WTC11 (cell line): ENCODE results near the gene ESR2. TPM values are rescaled to one million over a fixed set of nuclear protein-coding genes. Genes with fewer than 3 reads are reported as not detected.
A peak's percentile ranks its signal among the peaks of the same experiment; 100 is the strongest.

Experiments
- ATF3 ChIP-seq: sonication (generic); formaldehyde crosslinking; conservative IDR thresholded peaks from 2 replicates; pipeline ENCODE4 v1.8.1; 2022; ENCODE audit warnings: mild to moderate bottlenecking, missing genetic modification reagents
- E2F1 ChIP-seq: sonication (generic); formaldehyde crosslinking; IDR thresholded peaks from 2 replicates; pipeline ENCODE4 v1.8.0; 2022; ENCODE audit warnings: mild to moderate bottlenecking, missing genetic modification reagents
- ELF4 ChIP-seq: sonication (generic); formaldehyde crosslinking; IDR thresholded peaks from 2 replicates; pipeline ENCODE4 v1.8.1; 2022; ENCODE audit warnings: low read depth, mild to moderate bottlenecking, moderate library complexity, missing genetic modification reagents
- ETV6 ChIP-seq: sonication (generic); formaldehyde crosslinking; IDR thresholded peaks from 2 replicates; pipeline ENCODE4 v1.8.1; 2022; ENCODE audit warnings: mild to moderate bottlenecking, missing genetic modification reagents
- FOXK1 ChIP-seq: sonication (generic); formaldehyde crosslinking; IDR thresholded peaks from 2 replicates; pipeline ENCODE4 v1.8.0; 2022; ENCODE audit warnings: mild to moderate bottlenecking, moderate library complexity, missing genetic modification reagents
- HMGXB4 ChIP-seq: sonication (generic); formaldehyde crosslinking; IDR thresholded peaks from 2 replicates; pipeline ENCODE4 v1.8.1; 2023; ENCODE audit warnings: mild to moderate bottlenecking, moderate library complexity, missing genetic modification reagents
- JAZF1 ChIP-seq: fragments of 250-450 bp; sonication (Bioruptor Pico); IDR thresholded peaks from 2 replicates; pipeline ENCODE4 v1.9.0; 2021; ENCODE audit warnings: moderate library complexity, mild to moderate bottlenecking, inconsistent platforms
- JUN ChIP-seq: sonication (generic); formaldehyde crosslinking; IDR thresholded peaks from 2 replicates; pipeline ENCODE4 v1.8.0; 2023; ENCODE audit warnings: mild to moderate bottlenecking, missing genetic modification reagents
- KAT7 ChIP-seq: sonication (generic); formaldehyde crosslinking; IDR thresholded peaks from 2 replicates; pipeline ENCODE4 v1.8.1; 2023; ENCODE audit warnings: missing genetic modification reagents, mild to moderate bottlenecking, borderline replicate concordance
- MYBL2 ChIP-seq: sonication (generic); formaldehyde crosslinking; IDR thresholded peaks from 2 replicates; pipeline ENCODE4 v1.8.1; 2023; ENCODE audit warnings: mild to moderate bottlenecking, moderate library complexity, missing genetic modification reagents
- NFE2L1 ChIP-seq: sonication (generic); formaldehyde crosslinking; IDR thresholded peaks from 2 replicates; pipeline ENCODE4 v1.8.1; 2023; ENCODE audit warnings: missing genetic modification reagents
- NFYB ChIP-seq: sonication (generic); formaldehyde crosslinking; conservative IDR thresholded peaks from 2 replicates; pipeline ENCODE4 v1.8.0; 2022; ENCODE audit warnings: low read depth, missing genetic modification reagents
- NR3C1 ChIP-seq: sonication (generic); formaldehyde crosslinking; conservative IDR thresholded peaks from 2 replicates; pipeline ENCODE4 v1.8.1; 2023; ENCODE audit warnings: low read depth, mild to moderate bottlenecking, missing genetic modification reagents
- PRDM15 ChIP-seq: sonication (generic); formaldehyde crosslinking; IDR thresholded peaks from 2 replicates; pipeline ENCODE4 v1.8.0; 2022; ENCODE audit warnings: missing genetic modification reagents
- PRRX2 ChIP-seq: fragments of 250-450 bp; sonication (Bioruptor Pico); IDR thresholded peaks from 2 replicates; pipeline ENCODE4 v1.8.0; 2021; ENCODE audit warnings: mild to moderate bottlenecking
- SP1 ChIP-seq: sonication (generic); formaldehyde crosslinking; conservative IDR thresholded peaks from 2 replicates; pipeline ENCODE4 v1.8.1; 2022; ENCODE audit warnings: missing genetic modification reagents
- TEAD1 ChIP-seq: sonication (generic); formaldehyde crosslinking; IDR thresholded peaks from 2 replicates; pipeline ENCODE4 v1.8.0; 2022; ENCODE audit warnings: mild to moderate bottlenecking, missing genetic modification reagents
- TP53 ChIP-seq: sonication (generic); formaldehyde crosslinking; IDR thresholded peaks from 2 replicates; pipeline ENCODE4 v1.8.1; 2023; ENCODE audit warnings: mild to moderate bottlenecking, missing genetic modification reagents
- ZNF219 ChIP-seq: sonication (generic); formaldehyde crosslinking; IDR thresholded peaks from 2 replicates; pipeline ENCODE4 v1.8.0; 2023; ENCODE audit warnings: missing genetic modification reagents, mild to moderate bottlenecking, borderline replicate concordance
- ZNF232 ChIP-seq: sonication (generic); formaldehyde crosslinking; IDR thresholded peaks from 2 replicates; pipeline ENCODE4 v1.8.0; 2022; ENCODE audit warnings: mild to moderate bottlenecking, missing genetic modification reagents
- ZNF263 ChIP-seq: sonication (generic); formaldehyde crosslinking; IDR thresholded peaks from 2 replicates; pipeline ENCODE4 v1.8.1; 2022; ENCODE audit warnings: low read depth, mild to moderate bottlenecking, moderate library complexity, missing genetic modification reagents
- ZNF416 ChIP-seq: fragments of 250-450 bp; sonication (Bioruptor Pico); IDR thresholded peaks from 2 replicates; pipeline ENCODE4 v1.9.0; 2021; ENCODE audit warnings: mild to moderate bottlenecking, inconsistent platforms
- ZNF423 ChIP-seq: fragments of 250-450 bp; sonication (Bioruptor Pico); IDR thresholded peaks from 2 replicates; pipeline ENCODE4 v2.1.2; 2022; ENCODE audit warnings: mild to moderate bottlenecking, moderate library complexity
- total RNA-seq: library from RNA; stranded (reverse); gene quantifications from 3 replicates; pipeline ENCODE4 v1.2.3, GENCODE V29; 2021
- TF ChIP-seq, protein P1 (sequence below): fragments of 250-450 bp; sonication (Bioruptor Pico); IDR thresholded peaks from 2 replicates; pipeline ENCODE4 v2.1.2; 2022; ENCODE audit warnings: mild to moderate bottlenecking, moderate library complexity
- TF ChIP-seq, protein P2 (sequence below): sonication (generic); formaldehyde crosslinking; IDR thresholded peaks from 2 replicates; pipeline ENCODE4 v1.8.0; 2022; ENCODE audit warnings: mild to moderate bottlenecking, missing genetic modification reagents
- TF ChIP-seq, protein P3 (sequence below): fragments of 250-450 bp; sonication (Bioruptor Pico); IDR thresholded peaks from 2 replicates; pipeline ENCODE4 v1.8.0; 2021; ENCODE audit warnings: mild to moderate bottlenecking
- TF ChIP-seq, protein P4 (sequence below): sonication (generic); formaldehyde crosslinking; IDR thresholded peaks from 2 replicates; pipeline ENCODE4 v1.8.1; 2022; ENCODE audit warnings: mild to moderate bottlenecking, moderate library complexity, missing genetic modification reagents

The ESR2 gene
- total RNA-seq, 1 experiment from 2014 or later: 0.50 TPM

DNA sequence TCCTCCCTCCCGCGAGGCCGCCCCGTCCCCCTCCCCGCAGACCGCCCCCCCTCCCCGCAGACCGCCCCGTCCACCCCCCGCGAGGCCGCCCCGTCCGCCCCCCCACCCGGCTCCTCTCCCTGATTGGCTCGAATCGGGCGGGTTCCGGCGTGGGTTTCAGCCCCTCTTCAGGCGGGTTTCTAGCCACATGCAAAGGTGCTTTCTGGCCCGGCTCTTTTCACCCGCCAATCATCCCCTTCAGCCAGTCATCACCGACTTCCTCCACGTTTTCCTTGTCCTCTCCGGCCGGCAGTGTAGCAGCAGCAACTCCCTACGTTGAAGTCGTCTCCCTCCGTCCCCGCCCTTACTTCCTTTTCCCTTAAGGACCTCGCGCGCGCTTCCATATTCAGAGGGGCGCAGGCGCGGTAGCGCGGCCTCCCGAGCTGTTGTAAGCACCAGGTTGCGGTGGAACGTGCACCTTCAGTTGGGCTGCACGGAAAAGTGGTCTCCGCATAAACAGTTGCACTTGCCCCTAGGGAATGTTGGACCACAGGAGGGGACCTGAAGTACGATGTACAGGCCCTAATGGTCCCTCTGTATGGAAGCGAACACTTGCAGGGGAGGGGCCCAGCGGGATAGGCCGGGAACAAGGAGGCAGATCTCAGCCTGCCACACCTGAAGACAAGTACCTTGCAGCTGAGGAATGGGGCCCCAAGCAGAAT is 44.6 kb upstream of the ESR2 start (continued):
- TF ChIP-seq NFYB (CRISPR knock-in tag) (peak; percentile 76), ETV6 (CRISPR knock-in tag) (peak; percentile 76; the same call in 1 of the 2 replicates), TEAD1 (no peak), ZNF416 (CRISPR knock-in tag) (no peak), E2F1 (CRISPR knock-in tag) (0 out of 2 replicates have a peak, but pooled peaks have one; percentile 38), ZNF263 (no peak), JUN (no peak), FOXK1 (peak; percentile 83), ATF3 (CRISPR knock-in tag) (no peak), TP53 (CRISPR knock-in tag) (peak; percentile 30; the same call in 1 of the 2 replicates), SP1 (CRISPR knock-in tag) (peak; percentile 69), MYBL2 (CRISPR knock-in tag) (no peak), ZNF423 (CRISPR knock-in tag) (no peak), NFE2L1 (CRISPR knock-in tag) (no peak), PRRX2 (no peak), NR3C1 (CRISPR knock-in tag) (no peak), PRDM15 (CRISPR knock-in tag) (peak; percentile 74), ZNF219 (CRISPR knock-in tag) (no peak), HMGXB4 (CRISPR knock-in tag) (no peak), ELF4 (no peak), JAZF1 (CRISPR knock-in tag) (no peak), KAT7 (CRISPR knock-in tag) (no peak), ZNF232 (CRISPR knock-in tag) (no peak)
- TF ChIP-seq, protein P1, sequence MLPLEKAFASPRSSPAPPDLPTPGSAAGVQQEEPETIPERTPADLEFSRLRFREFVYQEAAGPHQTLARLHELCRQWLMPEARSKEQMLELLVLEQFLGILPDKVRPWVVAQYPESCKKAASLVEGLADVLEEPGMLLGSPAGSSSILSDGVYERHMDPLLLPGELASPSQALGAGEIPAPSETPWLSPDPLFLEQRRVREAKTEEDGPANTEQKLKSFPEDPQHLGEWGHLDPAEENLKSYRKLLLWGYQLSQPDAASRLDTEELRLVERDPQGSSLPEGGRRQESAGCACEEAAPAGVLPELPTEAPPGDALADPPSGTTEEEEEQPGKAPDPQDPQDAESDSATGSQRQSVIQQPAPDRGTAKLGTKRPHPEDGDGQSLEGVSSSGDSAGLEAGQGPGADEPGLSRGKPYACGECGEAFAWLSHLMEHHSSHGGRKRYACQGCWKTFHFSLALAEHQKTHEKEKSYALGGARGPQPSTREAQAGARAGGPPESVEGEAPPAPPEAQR: no peak
- TF ChIP-seq, protein P2, sequence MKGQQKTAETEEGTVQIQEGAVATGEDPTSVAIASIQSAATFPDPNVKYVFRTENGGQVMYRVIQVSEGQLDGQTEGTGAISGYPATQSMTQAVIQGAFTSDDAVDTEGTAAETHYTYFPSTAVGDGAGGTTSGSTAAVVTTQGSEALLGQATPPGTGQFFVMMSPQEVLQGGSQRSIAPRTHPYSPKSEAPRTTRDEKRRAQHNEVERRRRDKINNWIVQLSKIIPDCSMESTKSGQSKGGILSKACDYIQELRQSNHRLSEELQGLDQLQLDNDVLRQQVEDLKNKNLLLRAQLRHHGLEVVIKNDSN (CRISPR knock-in tag): no peak
- TF ChIP-seq, protein P3, sequence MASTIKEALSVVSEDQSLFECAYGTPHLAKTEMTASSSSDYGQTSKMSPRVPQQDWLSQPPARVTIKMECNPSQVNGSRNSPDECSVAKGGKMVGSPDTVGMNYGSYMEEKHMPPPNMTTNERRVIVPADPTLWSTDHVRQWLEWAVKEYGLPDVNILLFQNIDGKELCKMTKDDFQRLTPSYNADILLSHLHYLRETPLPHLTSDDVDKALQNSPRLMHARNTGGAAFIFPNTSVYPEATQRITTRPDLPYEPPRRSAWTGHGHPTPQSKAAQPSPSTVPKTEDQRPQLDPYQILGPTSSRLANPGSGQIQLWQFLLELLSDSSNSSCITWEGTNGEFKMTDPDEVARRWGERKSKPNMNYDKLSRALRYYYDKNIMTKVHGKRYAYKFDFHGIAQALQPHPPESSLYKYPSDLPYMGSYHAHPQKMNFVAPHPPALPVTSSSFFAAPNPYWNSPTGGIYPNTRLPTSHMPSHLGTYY (CRISPR knock-in tag): no peak
- TF ChIP-seq, protein P4, sequence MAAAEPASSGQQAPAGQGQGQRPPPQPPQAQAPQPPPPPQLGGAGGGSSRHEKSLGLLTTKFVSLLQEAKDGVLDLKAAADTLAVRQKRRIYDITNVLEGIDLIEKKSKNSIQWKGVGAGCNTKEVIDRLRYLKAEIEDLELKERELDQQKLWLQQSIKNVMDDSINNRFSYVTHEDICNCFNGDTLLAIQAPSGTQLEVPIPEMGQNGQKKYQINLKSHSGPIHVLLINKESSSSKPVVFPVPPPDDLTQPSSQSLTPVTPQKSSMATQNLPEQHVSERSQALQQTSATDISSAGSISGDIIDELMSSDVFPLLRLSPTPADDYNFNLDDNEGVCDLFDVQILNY (CRISPR knock-in tag): no peak; the same call in 1 of the 2 replicates
